Left ventricle myocardium superior (tissue), 1 donor: ENCODE results near the gene DERL2. TPM values are rescaled to one million over a fixed set of nuclear protein-coding genes. Genes with fewer than 3 reads are reported as not detected.

Experiments
- ATAC-seq: fragments of 200-7000 bp; cut with Tn5 transposase; one replicate; pipeline ENCODE4 v1.9.1; 2020; ENCODE audit warnings: mild to moderate bottlenecking, moderate library complexity
- DNase-seq: peaks from one replicate; pipeline ENCODE4 v3.0.0-alpha.2; 2020
- intact Hi-C: fragments of 100-400 bp; cut with micrococcal nuclease; formaldehyde crosslinking; loops from one replicate; pipeline ENCODE4 v1.11.0; 2022
- long read RNA-seq: library from polyadenylated mRNA; unstranded; transcript quantifications from one replicate; pipeline ENCODE4 v2.0.0, GENCODE V29; 2021
- total RNA-seq: library from RNA; stranded (reverse); fragmentation: NEBNext Ultra II Directional; extraction: Animal tissue kit (Norgen Biotek cat#: 25700); gene quantifications from one replicate; pipeline ENCODE4 v1.2.1, GENCODE V29; 2021
- donor health status: DM: no; HTN: yes; CAD: no; lungs with severe emphysema.

DERL2 gene
- 27.0 TPM for total RNA-seq
- long read RNA-seq, full-length matches to known transcripts: 20 of 26 reads
- long read RNA-seq, partial matches to known transcripts: 1 of 26 reads
- long read RNA-seq, other reads (novel, unspliced or antisense): 5 of 26 reads

DNA sequence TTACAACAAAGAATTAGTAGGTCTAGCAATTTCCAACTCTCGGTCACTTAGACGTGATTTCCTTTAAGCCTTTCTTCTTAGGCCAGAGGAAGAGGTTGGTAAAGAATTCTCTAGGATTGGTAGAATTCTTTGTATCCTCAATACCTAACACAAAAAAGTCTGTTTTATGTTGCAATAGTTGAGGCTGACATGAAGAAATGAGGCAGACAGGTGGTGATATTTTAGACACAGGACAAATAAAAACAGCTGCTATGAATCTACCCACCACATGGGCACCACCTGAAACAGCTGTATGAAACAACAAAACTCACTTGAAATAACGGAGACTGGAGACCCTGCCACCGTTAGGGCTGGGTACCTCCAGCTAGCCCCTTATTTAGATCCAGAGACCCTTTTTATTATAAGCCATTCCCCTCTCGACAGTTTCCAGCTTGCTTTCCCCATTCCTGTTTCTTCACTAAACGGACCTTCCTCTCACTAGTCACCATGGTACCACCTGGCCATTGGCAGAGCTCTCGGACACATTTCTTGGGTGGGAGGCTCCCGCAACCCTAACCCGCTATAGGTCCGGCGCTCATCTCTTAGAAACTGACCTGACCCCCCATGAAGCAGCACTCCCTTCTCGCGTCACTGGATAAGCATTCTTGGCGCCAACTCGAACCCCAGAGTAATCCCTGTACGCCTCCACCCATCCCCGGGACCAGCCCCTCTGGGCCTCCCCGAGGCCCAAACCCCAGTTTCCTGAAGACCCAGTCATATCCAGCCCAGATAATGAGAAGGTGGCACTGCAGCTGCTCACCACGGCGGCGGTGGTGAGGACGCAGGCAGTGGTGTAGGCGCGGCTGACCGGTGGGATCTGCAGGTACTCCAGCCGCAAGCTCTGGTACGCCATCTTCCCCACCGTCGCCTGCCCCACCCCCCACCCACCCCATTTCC is at the start of gene DERL2:
Gene DERL2 (minus strand): TSS at position 909 of the 936 bp plus-strand sequence. CDS start 17 bp downstream, at position 892.
- peak; percentile 12 for ATAC-seq
- intact Hi-C loops: no loop called here
- DNase-seq: no peak

GRCh38 chr17:5535436-5535835 is 49.5 kb upstream of the DERL2 start:
- ATAC-seq (no peak), DNase-seq (no peak)
- intact Hi-C loops: no loop called here

GRCh38 chr17:5533486-5534315 is 47.7 kb upstream of the DERL2 start:
- DNase-seq: no peak
- intact Hi-C loops: no loop called here
- no peak for ATAC-seq

- ATAC-seq: no peak
- no peak for DNase-seq
- intact Hi-C loops: no loop called here
Measured at GRCh38 chr17:5532581-5532980, 46.6 kb upstream of the DERL2 start.

GRCh38 chr17:5531085-5531418 is 45.1 kb upstream of the DERL2 start:
- ATAC-seq: no peak
- intact Hi-C loops: no loop called here

GRCh38 chr17:5530265-5531084 is 44.5 kb upstream of the DERL2 start:
- no peak for DNase-seq
- intact Hi-C loops: no loop called here
- ATAC-seq: no peak

More at GRCh38 chr17:5531085-5531418, 45.1 kb upstream of the DERL2 start:
- DNase-seq: no peak

- ATAC-seq: no peak
- no peak for DNase-seq
- intact Hi-C loops: no loop called here
Measured at GRCh38 chr17:5527601-5528250, 41.7 kb upstream of the DERL2 start.

DNA sequence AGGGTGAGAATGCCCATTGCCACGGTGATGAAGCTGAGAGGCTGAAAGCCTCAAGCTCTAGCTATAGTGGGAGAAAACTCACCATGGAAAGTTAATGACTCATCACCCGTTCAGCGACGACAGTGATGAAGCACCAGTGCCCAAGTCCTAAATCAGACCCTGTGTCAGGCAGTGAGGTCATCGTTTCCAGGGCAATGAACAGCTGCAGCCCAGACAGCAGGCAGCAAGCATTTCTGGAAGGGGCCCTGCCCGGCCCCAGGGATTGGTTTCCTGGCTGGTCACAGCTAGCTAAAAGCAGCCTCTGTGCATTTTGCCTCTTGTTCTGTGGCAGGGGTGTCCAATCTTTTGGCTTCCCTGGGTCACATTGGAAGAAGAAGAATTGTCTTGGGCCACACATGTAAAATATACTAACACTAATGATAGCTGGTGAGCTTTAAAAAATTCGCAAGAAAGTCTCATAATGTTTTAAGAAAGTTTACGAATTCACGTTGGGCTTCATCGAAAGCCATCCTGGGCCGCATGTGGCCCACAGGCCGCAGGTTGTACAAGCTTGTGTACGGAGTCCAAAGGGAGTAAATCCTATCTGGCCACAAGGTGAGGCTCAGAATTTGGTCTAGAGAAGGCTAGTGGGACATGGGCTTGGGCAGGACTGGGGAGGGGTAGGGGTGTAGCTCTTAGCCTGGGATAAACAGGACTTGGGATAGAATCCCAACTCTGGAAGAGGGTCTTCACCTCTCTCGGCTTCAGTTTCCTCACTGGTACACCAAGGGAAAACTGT is 41.0 kb upstream of the DERL2 start:
- ATAC-seq (peak; percentile 98), DNase-seq (peak; percentile 71)
- intact Hi-C loops: no loop called here

DNA sequence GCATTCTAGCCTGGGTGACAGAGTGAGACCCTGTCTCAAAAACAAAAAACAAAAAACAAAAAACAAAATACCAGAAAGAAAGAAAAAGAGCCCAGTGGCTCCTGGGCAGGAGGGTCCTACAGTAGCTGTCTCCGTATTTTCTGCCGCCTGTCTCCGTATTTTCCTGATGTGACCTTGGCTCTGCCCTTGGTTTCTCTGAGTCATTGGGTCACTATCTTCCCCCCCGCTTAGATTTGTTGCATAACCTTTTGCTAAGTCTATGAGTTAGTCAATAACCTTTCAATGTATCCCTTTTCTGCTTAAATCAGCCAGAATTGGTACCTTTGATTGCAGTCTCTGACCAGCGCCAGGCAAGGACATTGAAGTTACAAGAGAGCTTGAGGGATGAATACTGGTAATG is 37.3 kb upstream of the DERL2 start:
- intact Hi-C loops: no loop called here
- ATAC-seq: no peak
- no peak for DNase-seq

DNA sequence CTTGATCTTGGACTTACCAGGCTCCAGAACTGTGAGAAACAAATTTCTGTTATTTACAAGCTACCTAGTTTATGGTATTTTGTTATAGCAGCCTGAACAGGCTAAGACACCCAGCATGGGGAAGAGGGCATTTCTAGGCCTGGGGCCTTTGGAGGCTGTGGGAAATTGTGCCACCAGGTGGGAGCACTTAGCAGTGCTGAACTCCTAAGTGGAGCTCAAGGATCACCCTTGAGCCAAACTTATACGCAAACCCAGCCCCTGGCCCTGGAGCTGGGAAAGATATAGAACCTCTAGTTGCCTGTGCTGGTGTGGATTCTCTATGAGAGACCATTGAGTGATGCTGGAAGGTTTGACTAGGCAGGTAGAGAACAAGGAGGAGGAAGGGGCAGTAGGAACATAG is 36.5 kb upstream of the DERL2 start:
- DNase-seq: no peak
- intact Hi-C loops: no loop called here
- ATAC-seq: no peak

GRCh38 chr17:5516060-5516792 is 30.2 kb upstream of the DERL2 start:
- ATAC-seq: no peak
- no peak for DNase-seq
- intact Hi-C loops: no loop called here

GRCh38 chr17:5514976-5515375 is 29.0 kb upstream of the DERL2 start:
- ATAC-seq: no peak
- intact Hi-C loops: no loop called here

DNA sequence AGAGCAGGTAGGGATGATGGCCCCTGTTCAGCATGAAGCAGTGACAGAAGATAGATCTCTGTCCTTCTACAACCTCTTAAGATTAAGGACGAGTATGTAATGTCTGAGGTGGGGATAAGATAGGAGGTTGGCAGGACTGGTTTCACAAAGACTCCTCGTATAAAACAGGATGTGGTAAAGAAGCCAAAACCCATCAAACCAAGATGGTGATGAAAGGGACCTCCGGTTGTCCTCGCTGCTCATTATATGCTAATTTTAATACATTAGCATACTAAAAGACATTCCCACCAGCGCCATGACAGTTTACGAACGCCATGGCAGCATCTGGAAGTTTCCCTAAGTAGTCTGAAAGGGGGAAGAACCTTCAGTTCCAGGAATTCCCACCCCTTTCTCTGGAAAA is 27.6 kb upstream of the DERL2 start:
- DNase-seq (no peak), ATAC-seq (no peak)
- intact Hi-C loops: no loop called here

More at GRCh38 chr17:5514976-5515375, 29.0 kb upstream of the DERL2 start:
- no peak for DNase-seq

DNA sequence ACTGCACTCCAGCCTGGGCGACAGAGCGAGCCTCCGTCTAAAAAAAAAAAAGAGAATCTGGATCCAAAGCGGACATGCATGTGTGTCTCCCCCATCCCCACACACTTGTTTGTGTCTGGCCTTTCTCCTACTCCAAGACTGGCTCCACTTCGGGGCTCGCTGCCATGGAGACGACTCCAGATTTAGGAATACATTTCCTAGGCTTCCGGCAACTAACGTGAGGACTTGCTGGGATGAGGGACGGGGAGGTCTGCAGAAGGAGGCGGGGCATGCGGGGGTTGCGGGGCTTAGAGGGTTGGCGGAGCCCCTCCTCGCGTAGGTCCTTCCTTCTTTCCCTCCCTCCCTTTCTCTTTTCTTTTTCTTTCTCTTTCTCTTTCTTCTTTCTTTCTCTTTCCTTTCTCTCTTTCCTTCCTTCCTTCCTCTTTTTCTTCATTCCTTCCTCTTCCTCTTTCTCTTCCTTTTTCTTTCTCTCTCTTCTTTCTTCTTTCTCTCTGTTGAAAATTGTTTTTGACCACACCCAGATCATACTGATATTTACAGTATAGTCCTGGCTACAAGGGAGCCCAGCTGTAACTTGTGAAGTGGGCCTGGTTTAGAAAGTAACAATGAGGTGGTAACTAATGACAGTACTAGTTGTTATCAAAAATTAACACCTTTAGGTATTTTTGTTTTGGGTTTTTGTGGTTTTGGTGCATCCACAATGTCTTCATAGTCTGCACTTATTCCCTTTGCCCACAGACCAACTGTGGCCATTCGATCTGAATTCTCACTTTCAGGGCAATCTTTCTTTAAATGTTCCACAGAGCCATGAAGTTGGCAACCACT is 25.6 kb upstream of the DERL2 start:
- intact Hi-C loops: no loop called here
- no peak for ATAC-seq
- no peak for DNase-seq

GRCh38 chr17:5510771-5511170 is 24.8 kb upstream of the DERL2 start:
- intact Hi-C loops: no loop called here
- ATAC-seq: no peak

GRCh38 chr17:5509482-5509881 is 23.5 kb upstream of the DERL2 start:
- ATAC-seq: no peak
- intact Hi-C loops: no loop called here
- DNase-seq: no peak

More at GRCh38 chr17:5510771-5511170, 24.8 kb upstream of the DERL2 start:
- no peak for DNase-seq
